ENCODE data around the gene TTF1.

DNA sequence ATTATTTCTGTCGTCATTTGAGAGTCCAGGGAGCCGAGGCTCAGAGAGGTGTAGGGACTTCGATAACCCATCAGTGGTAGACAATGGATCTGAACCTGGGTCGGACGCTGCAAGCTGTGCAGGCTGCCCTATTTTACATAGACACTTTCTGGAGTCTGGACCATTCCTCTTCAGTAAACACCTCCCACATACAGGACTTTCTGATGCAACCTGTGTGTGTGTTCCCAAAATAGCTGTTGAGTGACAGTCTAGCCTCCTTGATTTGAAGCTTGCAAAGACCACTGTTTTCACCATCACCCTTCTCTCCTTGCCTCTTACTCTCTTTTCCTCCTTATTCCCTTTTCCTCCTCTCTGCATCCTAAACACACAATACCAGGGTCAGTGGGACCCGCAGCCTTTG, 34.1 kb upstream of the TTF1 start:
- TF ChIP-seq POLR2AphosphoS5 (IDR thresholded peaks at IDR 0.05): no peak
- no peak for TF ChIP-seq POLR2A (IDR thresholded peaks at IDR 0.05)

Measured in spleen (tissue), 3 donors.